Neural crest cell (in vitro differentiated cells): ENCODE data around the gene RPL37A. TPM values are rescaled to one million over a fixed set of nuclear protein-coding genes. Genes with fewer than 3 reads are reported as not detected.

Source experiments
- DNase-seq: peaks from one replicate; pipeline ENCODE4 v3.0.0; 2021; ENCODE audit warnings: low read depth, mixed read lengths, low spot score
- H3K27ac Mint-ChIP-seq: one replicate; pipeline ENCODE4 v1.8.0; 2021; ENCODE audit warnings: mild to moderate bottlenecking, mixed read lengths; ENCODE audit not compliant: unreplicated experiment
- H3K27me3 Mint-ChIP-seq: 2 replicates; pipeline ENCODE4 v1.8.0; 2021; ENCODE audit warnings: low read depth, mild to moderate bottlenecking, mixed read lengths
- H3K36me3 Mint-ChIP-seq: 2 replicates; pipeline ENCODE4 v1.8.0; 2021; ENCODE audit warnings: low read depth, mild to moderate bottlenecking, mixed read lengths
- H3K4me1 Mint-ChIP-seq: 2 replicates; pipeline ENCODE4 v1.8.0; 2021; ENCODE audit warnings: mixed read lengths
- H3K4me3 Mint-ChIP-seq: one replicate; pipeline ENCODE4 v1.8.0; 2021; ENCODE audit warnings: mild to moderate bottlenecking, mixed read lengths
- H3K9me3 Mint-ChIP-seq: 2 replicates; pipeline ENCODE4 v1.8.0; 2021; ENCODE audit warnings: mixed read lengths
- total RNA-seq: library from RNA; stranded (reverse); gene quantifications from 2 replicates; pipeline ENCODE4 v1.2.1, GENCODE V29; 2021
- TF ChIP-seq, protein P1 (sequence below): fragments of 200-600 bp; sonication (generic); conservative IDR thresholded peaks from 2 replicates; pipeline ENCODE4 v1.5.0; 2021; ENCODE audit warnings: antibody characterized with exemption, mild to moderate bottlenecking

RPL37A gene
- total RNA-seq, 1 donor from 2014 or later, result 3,339 TPM

DNA sequence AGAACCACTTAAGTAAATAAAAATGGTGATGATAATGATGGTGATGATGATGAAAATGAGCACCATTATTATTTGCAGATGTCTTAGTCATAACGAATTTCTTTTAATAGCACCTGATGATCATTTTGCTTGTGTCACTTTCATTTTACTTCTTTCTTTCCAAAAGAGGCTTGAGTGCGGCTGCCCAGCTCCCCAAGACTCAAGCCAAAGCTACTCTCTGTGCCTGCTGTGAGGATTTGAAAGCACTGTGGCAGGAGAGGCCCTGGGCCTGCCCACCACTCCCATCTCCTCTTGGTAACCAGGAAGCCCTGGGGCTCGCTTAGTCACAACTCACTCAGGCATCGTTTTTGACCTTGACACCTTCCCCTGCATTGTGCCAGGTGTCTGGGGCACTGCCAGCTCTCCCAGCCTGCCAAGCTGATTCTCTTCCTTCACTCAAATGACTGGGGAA is 41.2 kb downstream of the RPL37A start:
- DNase-seq, result no peak
- no peaks in the 10 kb centered on the region for H3K9me3 Mint-ChIP-seq
- H3K4me3 Mint-ChIP-seq, result no peak overlapping the region
- no peaks in the 10 kb centered on the region for H3K36me3 Mint-ChIP-seq
- peaks cover 26% of the 10 kb centered on the region for H3K4me1 Mint-ChIP-seq
- TF ChIP-seq, protein P1, sequence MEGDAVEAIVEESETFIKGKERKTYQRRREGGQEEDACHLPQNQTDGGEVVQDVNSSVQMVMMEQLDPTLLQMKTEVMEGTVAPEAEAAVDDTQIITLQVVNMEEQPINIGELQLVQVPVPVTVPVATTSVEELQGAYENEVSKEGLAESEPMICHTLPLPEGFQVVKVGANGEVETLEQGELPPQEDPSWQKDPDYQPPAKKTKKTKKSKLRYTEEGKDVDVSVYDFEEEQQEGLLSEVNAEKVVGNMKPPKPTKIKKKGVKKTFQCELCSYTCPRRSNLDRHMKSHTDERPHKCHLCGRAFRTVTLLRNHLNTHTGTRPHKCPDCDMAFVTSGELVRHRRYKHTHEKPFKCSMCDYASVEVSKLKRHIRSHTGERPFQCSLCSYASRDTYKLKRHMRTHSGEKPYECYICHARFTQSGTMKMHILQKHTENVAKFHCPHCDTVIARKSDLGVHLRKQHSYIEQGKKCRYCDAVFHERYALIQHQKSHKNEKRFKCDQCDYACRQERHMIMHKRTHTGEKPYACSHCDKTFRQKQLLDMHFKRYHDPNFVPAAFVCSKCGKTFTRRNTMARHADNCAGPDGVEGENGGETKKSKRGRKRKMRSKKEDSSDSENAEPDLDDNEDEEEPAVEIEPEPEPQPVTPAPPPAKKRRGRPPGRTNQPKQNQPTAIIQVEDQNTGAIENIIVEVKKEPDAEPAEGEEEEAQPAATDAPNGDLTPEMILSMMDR, result no peak
- no peak overlapping the region for H3K27ac Mint-ChIP-seq
- no peaks in the 10 kb centered on the region for H3K27me3 Mint-ChIP-seq

DNA sequence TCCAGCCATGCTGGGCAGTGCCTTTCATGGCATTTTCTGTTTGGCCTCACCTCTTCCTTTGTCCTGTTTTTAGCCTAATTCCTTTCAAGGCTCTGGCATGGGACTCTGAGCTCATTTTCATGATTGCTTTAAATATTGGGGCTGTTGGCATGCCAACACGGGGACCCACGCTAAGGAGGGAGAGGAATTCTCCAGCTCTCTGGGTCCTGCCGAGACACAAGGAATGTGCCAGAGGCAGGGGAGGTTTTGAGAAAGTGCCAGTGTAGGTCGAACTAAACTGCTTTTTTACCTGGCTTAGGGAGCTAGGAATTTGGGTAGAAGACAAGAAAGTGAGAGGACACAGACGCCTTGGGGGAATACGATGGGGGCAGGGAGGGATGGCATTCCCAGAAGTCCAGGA is 42.3 kb downstream of the RPL37A start:
- no peaks in the 10 kb centered on the region for H3K27me3 Mint-ChIP-seq
- TF ChIP-seq, protein P1, result no peak

DNA sequence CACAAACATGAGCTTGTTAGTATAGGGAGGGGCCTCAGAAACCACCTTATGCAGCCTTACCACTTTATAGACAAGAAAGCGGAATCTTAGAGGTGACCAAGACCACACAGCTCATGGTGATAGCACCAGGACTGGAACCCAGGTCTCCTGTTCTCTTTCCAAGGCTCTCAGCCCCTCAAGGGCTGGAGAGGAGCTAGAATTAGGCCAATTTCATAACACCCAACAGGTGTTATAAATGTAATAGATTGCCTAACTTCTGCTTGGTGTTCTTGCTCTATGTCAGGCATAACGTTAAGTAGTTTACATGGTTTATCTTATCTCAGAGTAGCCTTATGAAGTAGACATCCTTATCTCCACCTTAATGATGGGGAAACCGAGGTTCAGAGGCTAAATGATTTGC is 42.9 kb downstream of the RPL37A start:
- Mint-ChIP-seq H3K27me3 (no peaks in the 10 kb centered on the region), H3K4me3 (no peak overlapping the region), H3K4me1 (peaks cover 13% of the 10 kb centered on the region), H3K27ac (no peak overlapping the region), H3K9me3 (no peaks in the 10 kb centered on the region), H3K36me3 (no peaks in the 10 kb centered on the region)
- TF ChIP-seq, protein P1, result no peak
- DNase-seq, result no peak

More for the DNA sequence above, 42.3 kb downstream of the RPL37A start:
- Mint-ChIP-seq H3K36me3 (no peaks in the 10 kb centered on the region), H3K27ac (peak overlapping the region; percentile 38), H3K9me3 (no peaks in the 10 kb centered on the region), H3K4me1 (peaks cover 16% of the 10 kb centered on the region), H3K4me3 (no peak overlapping the region)
- no peak for DNase-seq

DNA sequence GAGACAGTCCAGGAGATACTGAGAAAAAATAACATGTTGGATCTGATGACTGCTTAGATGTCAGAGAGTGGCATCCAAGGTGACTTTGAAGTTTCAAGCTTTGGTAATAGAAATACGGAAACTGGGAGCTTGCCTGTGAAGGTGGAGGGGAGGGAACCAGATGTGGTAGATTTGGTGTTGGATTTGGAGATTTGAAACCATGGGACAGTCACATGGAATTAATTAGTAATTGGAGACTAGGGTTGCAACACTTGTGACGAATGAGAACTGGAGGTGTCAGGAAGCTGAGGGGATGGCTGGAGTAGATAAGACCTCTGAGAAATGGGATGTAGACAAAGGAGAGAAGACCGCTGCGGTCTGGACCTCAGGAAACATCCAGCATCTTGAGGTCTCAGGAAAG is 46.7 kb downstream of the RPL37A start:
- H3K4me1 Mint-ChIP-seq, result peaks cover 7% of the 10 kb centered on the region
- no peaks in the 10 kb centered on the region for H3K9me3 Mint-ChIP-seq
- TF ChIP-seq, protein P1, result no peak
- no peak overlapping the region for H3K4me3 Mint-ChIP-seq
- H3K27me3 Mint-ChIP-seq, result no peaks in the 10 kb centered on the region
- no peaks in the 10 kb centered on the region for H3K36me3 Mint-ChIP-seq
- DNase-seq, result no peak
- peak overlapping the region; percentile 4 for H3K27ac Mint-ChIP-seq

DNA sequence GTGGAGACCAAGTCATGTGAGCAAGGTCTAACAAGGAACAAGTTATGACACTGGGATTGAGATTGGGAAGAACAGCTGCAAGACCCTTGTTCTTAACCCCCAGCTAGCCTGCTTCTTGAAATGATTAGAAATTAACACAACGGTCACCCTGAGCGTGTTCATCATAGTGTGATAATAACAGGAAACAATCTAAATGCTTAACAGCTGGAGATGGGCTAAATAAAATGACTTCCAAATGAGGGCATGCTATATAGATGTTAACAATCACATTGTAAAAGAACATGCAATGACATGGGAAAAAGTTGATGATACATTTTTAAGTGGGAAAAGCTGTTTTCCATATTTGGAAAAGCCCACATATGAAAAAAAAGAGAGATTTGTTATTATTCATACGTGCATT is 47.6 kb downstream of the RPL37A start:
- Mint-ChIP-seq H3K4me3 (no peak overlapping the region), H3K27ac (no peak overlapping the region), H3K36me3 (no peaks in the 10 kb centered on the region), H3K27me3 (no peaks in the 10 kb centered on the region), H3K9me3 (no peaks in the 10 kb centered on the region), H3K4me1 (peaks cover 11% of the 10 kb centered on the region)
- no peak for DNase-seq
- TF ChIP-seq, protein P1, result no peak
